ELF-1 (cell line): ENCODE results near the gene FEM1C.
"Not testable (repeated sequence)": the region's sequence is repeated elsewhere in the genome, so short reads cannot be mapped to it uniquely, and the experiment has no call there.

Experiments used
- DNase-seq: peaks from one replicate; pipeline ENCODE4 v3.0.0-alpha.2; 2016; ENCODE audit warnings: low read depth, low spot score

FEM1C gene

GRCh38 chr5:115520191-115520590, 24.4 kb downstream of the FEM1C start:
- no peak for DNase-seq

- DNase-seq: no peak
Observed at GRCh38 chr5:115516372-115516771, 28.2 kb downstream of the FEM1C start.

GRCh38 chr5:115514220-115514619, 30.4 kb downstream of the FEM1C start:
- DNase-seq: no peak

- DNase-seq: no peak
Observed at GRCh38 chr5:115511632-115512031, 32.9 kb downstream of the FEM1C start.

GRCh38 chr5:115510145-115510645, 34.4 kb downstream of the FEM1C start:
- DNase-seq: no peak

- DNase-seq: no peak
Observed at GRCh38 chr5:115509547-115509946, 35.0 kb downstream of the FEM1C start.

- no peak for DNase-seq
Observed at GRCh38 chr5:115507681-115508080, 36.9 kb downstream of the FEM1C start.

- no peak for DNase-seq
Observed at GRCh38 chr5:115503420-115503819, 41.2 kb downstream of the FEM1C start.

- no peak for DNase-seq
Observed at GRCh38 chr5:115501464-115502210, 42.9 kb downstream of the FEM1C start.

GRCh38 chr5:115500225-115500624, 44.4 kb downstream of the FEM1C start:
- DNase-seq: no peak

GRCh38 chr5:115496936-115497576, 47.5 kb downstream of the FEM1C start:
- no peak for DNase-seq

- DNase-seq: no peak
Observed at GRCh38 chr5:115494570-115495289, 49.8 kb downstream of the FEM1C start.

- DNase-seq: no peak
Observed at GRCh38 chr5:115490596-115490995, 54.0 kb downstream of the FEM1C start.

GRCh38 chr5:115489733-115490132, 54.8 kb downstream of the FEM1C start:
- DNase-seq: no peak

- DNase-seq: no peak
Observed at GRCh38 chr5:115487756-115488155, 56.8 kb downstream of the FEM1C start.

GRCh38 chr5:115487168-115487567, 57.4 kb downstream of the FEM1C start:
- DNase-seq: no peak

GRCh38 chr5:115486728-115487127, 57.8 kb downstream of the FEM1C start:
- no peak for DNase-seq

- DNase-seq: no peak
Observed at GRCh38 chr5:115484368-115484767, 60.2 kb downstream of the FEM1C start.

GRCh38 chr5:115480900-115481299, 63.7 kb downstream of the FEM1C start:
- DNase-seq: no peak

- no peak for DNase-seq
Observed at GRCh38 chr5:115480271-115480670, 64.3 kb downstream of the FEM1C start.

- DNase-seq: not testable (repeated sequence)
Observed at GRCh38 chr5:115479166-115479873, 65.3 kb downstream of the FEM1C start.

- DNase-seq: no peak
Observed at GRCh38 chr5:115478281-115478680, 66.3 kb downstream of the FEM1C start.
